WTC11 (cell line): Measurements from ENCODE around the gene ATL1. TPM values are rescaled to one million over a fixed set of nuclear protein-coding genes. Genes with fewer than 3 reads are reported as not detected.

Source experiments
- ATAC-seq: fragments of 200-7000 bp; cut with Tn5 transposase; 2 replicates; pipeline ENCODE4 v1.10.0; 2021; ENCODE audit warnings: mild to moderate bottlenecking, moderate library complexity
- CTCF ChIA-PET: fragments of 300-600 bp; sonication (Branson Sonifier 250); formaldehyde crosslinking; loops from one replicate; lab custom pipeline; 2021; ENCODE audit warnings: antibody characterized with exemption; lab: Charles Lee
- POLR2A ChIA-PET: fragments of 350-600 bp; sonication (Branson Sonifier 250); formaldehyde crosslinking; loops from one replicate; lab custom pipeline; 2021; ENCODE audit warnings: antibody characterized with exemption; lab: Charles Lee
- DNase-seq: peaks from one replicate; pipeline ENCODE4 v3.0.0; 2021; ENCODE audit warnings: low spot score
- H3K27ac Mint-ChIP-seq: 2 replicates; pipeline ENCODE4 v1.8.0; 2021; ENCODE audit warnings: mixed read lengths
- H3K27me3 Mint-ChIP-seq: 2 replicates; pipeline ENCODE4 v1.8.0; 2021; ENCODE audit warnings: low read depth, mild to moderate bottlenecking, moderate library complexity, mixed read lengths
- H3K36me3 Mint-ChIP-seq: 2 replicates; pipeline ENCODE4 v1.8.0; 2021; ENCODE audit warnings: mixed read lengths
- H3K4me1 Mint-ChIP-seq: 2 replicates; pipeline ENCODE4 v1.8.0; 2022; ENCODE audit warnings: mixed read lengths
- H3K4me3 Mint-ChIP-seq: 2 replicates; pipeline ENCODE4 v1.8.0; 2021; ENCODE audit warnings: mild to moderate bottlenecking, moderate library complexity, mixed read lengths
- H3K9me3 Mint-ChIP-seq: 2 replicates; pipeline ENCODE4 v1.8.0; 2021; ENCODE audit warnings: mixed read lengths
- AR ChIP-seq: fragments of 250-450 bp; sonication (Bioruptor Pico); IDR thresholded peaks from 2 replicates; pipeline ENCODE4 v1.9.0; 2021; ENCODE audit warnings: mild to moderate bottlenecking
- ATF3 ChIP-seq: sonication (generic); formaldehyde crosslinking; conservative IDR thresholded peaks from 2 replicates; pipeline ENCODE4 v1.8.1; 2022; ENCODE audit warnings: mild to moderate bottlenecking, missing genetic modification reagents
- CDX4 ChIP-seq: fragments of 250-450 bp; sonication (Bioruptor Pico); IDR thresholded peaks from 2 replicates; pipeline ENCODE4 v1.9.0; 2021; ENCODE audit warnings: moderate library complexity, mild to moderate bottlenecking, inconsistent platforms, borderline replicate concordance
- ELF4 ChIP-seq: sonication (generic); formaldehyde crosslinking; IDR thresholded peaks from 2 replicates; pipeline ENCODE4 v1.8.1; 2022; ENCODE audit warnings: low read depth, mild to moderate bottlenecking, moderate library complexity, missing genetic modification reagents
- ETV6 ChIP-seq: sonication (generic); formaldehyde crosslinking; IDR thresholded peaks from 2 replicates; pipeline ENCODE4 v1.8.1; 2022; ENCODE audit warnings: mild to moderate bottlenecking, missing genetic modification reagents
- FOXP4 ChIP-seq: sonication (generic); formaldehyde crosslinking; IDR thresholded peaks from 2 replicates; pipeline ENCODE4 v1.8.0; 2022; ENCODE audit warnings: mild to moderate bottlenecking, missing genetic modification reagents
- GRHL2 ChIP-seq: fragments of 250-450 bp; sonication (Bioruptor Pico); IDR thresholded peaks from 2 replicates; pipeline ENCODE4 v1.8.0; 2022; ENCODE audit warnings: mild to moderate bottlenecking, moderate library complexity; ENCODE audit not compliant: insufficient replicate concordance, severe bottlenecking
- GTF2I ChIP-seq: fragments of 250-450 bp; sonication (Bioruptor Pico); conservative IDR thresholded peaks from 2 replicates; pipeline ENCODE4 v1.4.0; 2021; ENCODE audit warnings: mild to moderate bottlenecking
- IRF1 ChIP-seq: sonication (generic); formaldehyde crosslinking; IDR thresholded peaks from 2 replicates; pipeline ENCODE4 v1.8.0; 2023; ENCODE audit warnings: missing genetic modification reagents
- IRF2 ChIP-seq: sonication (generic); formaldehyde crosslinking; IDR thresholded peaks from 2 replicates; pipeline ENCODE4 v1.8.0; 2022; ENCODE audit warnings: low read depth, missing genetic modification reagents, borderline replicate concordance
- JAZF1 ChIP-seq: fragments of 250-450 bp; sonication (Bioruptor Pico); IDR thresholded peaks from 2 replicates; pipeline ENCODE4 v1.9.0; 2021; ENCODE audit warnings: moderate library complexity, mild to moderate bottlenecking, inconsistent platforms
- KAT7 ChIP-seq: sonication (generic); formaldehyde crosslinking; IDR thresholded peaks from 2 replicates; pipeline ENCODE4 v1.8.1; 2023; ENCODE audit warnings: missing genetic modification reagents, mild to moderate bottlenecking, borderline replicate concordance
- MAX ChIP-seq: sonication (generic); formaldehyde crosslinking; IDR thresholded peaks from 2 replicates; pipeline ENCODE4 v1.8.0; 2022; ENCODE audit warnings: mild to moderate bottlenecking, missing genetic modification reagents
- MLX ChIP-seq: sonication (generic); formaldehyde crosslinking; IDR thresholded peaks from 2 replicates; pipeline ENCODE4 v1.8.1; 2023; ENCODE audit warnings: mild to moderate bottlenecking, missing genetic modification reagents, moderate library complexity
- NFYB ChIP-seq: sonication (generic); formaldehyde crosslinking; conservative IDR thresholded peaks from 2 replicates; pipeline ENCODE4 v1.8.0; 2022; ENCODE audit warnings: low read depth, missing genetic modification reagents
- NR1H2 ChIP-seq: sonication (generic); formaldehyde crosslinking; IDR thresholded peaks from 2 replicates; pipeline ENCODE4 v1.9.0; 2021; ENCODE audit warnings: mild to moderate bottlenecking, moderate library complexity, missing genetic modification reagents
- NR2C2 ChIP-seq: sonication (generic); formaldehyde crosslinking; IDR thresholded peaks from 2 replicates; pipeline ENCODE4 v1.8.0; 2022; ENCODE audit warnings: mild to moderate bottlenecking, missing genetic modification reagents
- NR3C1 ChIP-seq: sonication (generic); formaldehyde crosslinking; conservative IDR thresholded peaks from 2 replicates; pipeline ENCODE4 v1.8.1; 2023; ENCODE audit warnings: low read depth, mild to moderate bottlenecking, missing genetic modification reagents
- RELA ChIP-seq: sonication (generic); formaldehyde crosslinking; IDR thresholded peaks from 2 replicates; pipeline ENCODE4 v1.8.1; 2022; ENCODE audit warnings: missing genetic modification reagents, mild to moderate bottlenecking, borderline replicate concordance
- SMAD4 ChIP-seq: sonication (generic); formaldehyde crosslinking; IDR thresholded peaks from 2 replicates; pipeline ENCODE4 v1.8.0; 2022; ENCODE audit warnings: mild to moderate bottlenecking, missing genetic modification reagents
- TEAD4 ChIP-seq: sonication (generic); formaldehyde crosslinking; IDR thresholded peaks from 2 replicates; pipeline ENCODE4 v1.8.0; 2022; ENCODE audit warnings: mild to moderate bottlenecking, missing genetic modification reagents
- TP53 ChIP-seq: sonication (generic); formaldehyde crosslinking; IDR thresholded peaks from 2 replicates; pipeline ENCODE4 v1.8.1; 2023; ENCODE audit warnings: mild to moderate bottlenecking, missing genetic modification reagents
- ZNF138 ChIP-seq: sonication (generic); formaldehyde crosslinking; conservative IDR thresholded peaks from 2 replicates; pipeline ENCODE4 v1.8.1; 2022; ENCODE audit warnings: mild to moderate bottlenecking, moderate library complexity, missing genetic modification reagents
- ZNF263 ChIP-seq: sonication (generic); formaldehyde crosslinking; IDR thresholded peaks from 2 replicates; pipeline ENCODE4 v1.8.1; 2022; ENCODE audit warnings: low read depth, mild to moderate bottlenecking, moderate library complexity, missing genetic modification reagents
- ZNF396 ChIP-seq: fragments of 250-450 bp; sonication (Bioruptor Pico); IDR thresholded peaks from 2 replicates; pipeline ENCODE4 v1.8.0; 2021; ENCODE audit warnings: mild to moderate bottlenecking, moderate library complexity, borderline replicate concordance
- ZNF512 ChIP-seq: sonication (generic); formaldehyde crosslinking; IDR thresholded peaks from 2 replicates; pipeline ENCODE4 v1.8.1; 2022; ENCODE audit warnings: missing genetic modification reagents, borderline replicate concordance
- ZSCAN18 ChIP-seq: fragments of 250-450 bp; sonication (Bioruptor Pico); IDR thresholded peaks from 2 replicates; pipeline ENCODE4 v2.1.2; 2022; ENCODE audit warnings: mild to moderate bottlenecking, moderate library complexity
- total RNA-seq: library from RNA; stranded (reverse); gene quantifications from 3 replicates; pipeline ENCODE4 v1.2.3, GENCODE V29; 2021

ATL1 gene
- total RNA-seq, 1 experiment from 2014 or later, result 3.7 TPM

GRCh38 chr14:50533241-50533705, 26.7 kb upstream of the ATL1 start (continued):
- TF ChIP-seq FOXP4 (CRISPR knock-in tag) (no peak), NR1H2 (CRISPR knock-in tag) (no peak), NR2C2 (CRISPR knock-in tag) (no peak), ELF4 (no peak), SMAD4 (no peak), CDX4 (CRISPR knock-in tag) (no peak), RELA (CRISPR knock-in tag) (no peak), NFYB (CRISPR knock-in tag) (no peak), MAX (CRISPR knock-in tag) (no peak), MLX (CRISPR knock-in tag) (no peak)

- ChIA-PET POLR2A (no interaction called here), CTCF (interaction anchor here (3.0 kb wide), 1 partner anchor 213 kb away, joined by 19 read pairs; no protein-coding TSS in a partner anchor)
- Mint-ChIP-seq H3K4me3 (no peak overlapping the region), H3K27me3 (no peaks in the 10 kb centered on the region; the same call in 1 of the 2 replicates), H3K27ac (no peak overlapping the region), H3K9me3 (peaks cover 23% of the 10 kb centered on the region), H3K4me1 (peaks cover 31% of the 10 kb centered on the region), H3K36me3 (peaks cover 21% of the 10 kb centered on the region)
- ATAC-seq, result no peak
- DNase-seq, result no peak
- TF ChIP-seq ZNF396 (CRISPR knock-in tag), result no peak
- TF ChIP-seq TEAD4, result no peak
- TF ChIP-seq JAZF1 (CRISPR knock-in tag), result no peak
- TF ChIP-seq KAT7 (CRISPR knock-in tag), result no peak
- no peak for TF ChIP-seq IRF1 (CRISPR knock-in tag)
- no peak for TF ChIP-seq TP53 (CRISPR knock-in tag)
- no peak for TF ChIP-seq ZSCAN18 (CRISPR knock-in tag)
- TF ChIP-seq NR3C1 (CRISPR knock-in tag), result no peak
- TF ChIP-seq NR2C2 (CRISPR knock-in tag), result no peak
- no peak for TF ChIP-seq ZNF138 (CRISPR knock-in tag)
- no peak for TF ChIP-seq GTF2I (CRISPR knock-in tag)
- no peak for TF ChIP-seq GRHL2
- TF ChIP-seq AR (CRISPR knock-in tag), result no peak
- TF ChIP-seq ZNF263 (CRISPR knock-in tag), result no peak
- no peak for TF ChIP-seq IRF2 (CRISPR knock-in tag)
- TF ChIP-seq ELF4, result no peak
- no peak for TF ChIP-seq ATF3
- no peak for TF ChIP-seq ZNF512
- TF ChIP-seq ETV6 (CRISPR knock-in tag), result no peak
Observed at GRCh38 chr14:50533806-50534205, 26.1 kb upstream of the ATL1 start.
